ENCODE results near the gene NPAS3.

Gene NPAS3

DNA sequence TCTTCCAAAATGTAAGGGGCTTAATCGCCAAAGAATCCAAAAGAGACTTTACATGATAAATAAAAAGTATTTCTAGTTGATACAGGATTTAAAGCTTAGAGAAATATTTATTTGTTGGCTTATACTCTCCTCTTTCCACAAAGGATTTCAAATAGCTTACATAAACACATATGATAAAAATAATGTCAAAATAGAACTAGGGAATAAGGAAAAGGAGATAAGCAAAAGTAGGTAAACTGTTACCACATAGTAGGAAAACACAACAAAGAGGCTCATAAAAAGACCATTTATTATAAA, 625.2 kb downstream of the NPAS3 start:
- in situ Hi-C loops (cut with HindIII; ENCODE audit: low sequenced_read_pairs): no loop called here

DNA sequence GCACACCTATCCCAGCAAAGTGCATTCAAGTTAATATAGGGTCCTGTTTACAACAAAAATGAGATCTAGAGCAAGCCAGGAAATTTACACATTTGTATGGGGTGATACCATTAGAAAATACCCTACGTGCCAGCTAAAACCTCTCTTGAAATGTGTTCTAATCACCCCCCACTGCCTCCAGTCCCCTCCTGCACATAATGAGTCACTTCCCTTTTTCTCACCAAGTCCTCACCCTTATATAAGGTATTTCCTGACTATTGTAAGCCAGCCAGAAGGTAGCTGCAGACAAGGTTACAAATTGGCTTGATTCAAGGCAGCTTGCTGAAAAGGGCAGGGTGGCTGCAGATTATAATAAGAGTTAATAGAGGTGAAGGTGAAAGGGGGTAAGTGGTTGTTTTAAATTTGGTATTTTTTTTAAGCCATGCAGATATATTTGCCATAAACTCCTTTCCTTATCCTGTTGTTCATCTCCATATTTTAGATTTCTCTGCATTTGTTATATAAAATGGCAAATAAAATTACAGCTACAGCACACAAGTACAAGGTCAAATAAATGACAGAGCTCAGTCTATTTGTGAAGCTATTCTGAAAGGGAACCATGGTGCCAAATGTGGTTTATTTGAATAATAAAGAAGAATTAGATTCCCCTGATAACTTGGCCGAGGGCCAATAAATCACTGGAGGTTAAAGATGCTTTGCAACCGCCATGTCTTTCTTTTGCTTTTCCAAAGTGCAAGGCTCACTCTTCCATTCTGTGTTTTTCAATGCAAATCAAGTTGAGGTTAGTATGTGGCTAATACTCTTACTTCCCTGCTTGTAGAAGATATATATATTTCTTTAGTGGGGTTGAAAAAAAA, 626.3 kb downstream of the NPAS3 start:
- in situ Hi-C loops (cut with HindIII; ENCODE audit: low sequenced_read_pairs): loop anchor here (5.0 kb wide), 3 partner anchors 37 to 93 kb away; no protein-coding TSS in a partner anchor

DNA sequence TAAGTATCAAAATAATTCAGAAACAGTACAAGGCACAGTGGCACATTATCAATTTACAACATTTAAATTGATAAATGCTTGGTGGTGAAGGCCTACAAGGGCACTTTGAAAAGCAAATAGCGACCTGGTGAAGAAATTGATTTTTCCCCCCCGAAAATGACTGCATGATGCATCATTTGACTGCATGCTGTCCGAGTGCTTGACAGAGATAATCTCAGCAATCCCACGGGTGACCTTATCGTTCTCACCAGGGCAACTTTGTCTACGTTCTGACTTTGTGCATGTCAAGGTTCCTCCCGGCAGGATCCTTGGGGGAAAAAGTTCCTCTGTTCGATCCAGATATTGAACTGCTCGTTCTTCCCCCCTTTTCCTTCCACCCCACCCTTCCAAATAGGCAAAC, 627.4 kb downstream of the NPAS3 start:
- in situ Hi-C loops (cut with HindIII; ENCODE audit: low sequenced_read_pairs): loop anchor here (5.0 kb wide), 3 partner anchors 36 to 94 kb away; no protein-coding TSS in a partner anchor

DNA sequence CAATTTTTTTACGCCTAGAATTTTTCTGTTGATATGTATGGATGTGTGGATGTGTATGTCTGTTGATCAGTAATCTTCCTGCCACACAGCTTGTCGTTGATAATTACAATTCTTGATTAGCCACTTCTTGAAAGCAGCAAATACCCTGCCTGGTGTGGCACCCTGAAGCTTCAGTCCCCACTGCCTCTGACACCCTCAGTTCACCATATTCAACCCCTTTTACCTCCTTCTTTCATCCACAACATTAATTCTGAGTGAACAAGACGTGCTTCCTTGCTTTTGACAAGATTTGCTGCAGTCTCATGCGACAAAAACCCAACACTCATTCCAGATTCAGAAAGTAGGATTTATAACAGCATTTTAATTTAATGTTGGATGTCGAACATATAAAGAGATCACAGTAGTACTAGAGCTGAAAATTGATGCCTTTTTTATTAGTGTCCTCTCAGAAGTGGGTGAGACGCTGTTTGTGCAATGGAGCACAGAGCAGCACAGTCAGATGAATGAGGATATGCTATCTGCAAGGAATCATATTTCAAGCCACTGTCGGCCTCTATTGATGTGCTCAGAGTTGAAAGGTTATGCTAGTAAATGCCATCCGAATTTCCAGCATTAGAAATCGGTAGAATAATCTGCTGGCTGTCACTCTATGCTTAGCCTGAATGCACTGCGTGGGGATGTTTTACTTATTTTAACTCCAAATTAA, 628.5 kb downstream of the NPAS3 start:
- in situ Hi-C loops (cut with HindIII; ENCODE audit: low sequenced_read_pairs): loop anchor here (5.0 kb wide), 3 partner anchors 35 to 95 kb away; no protein-coding TSS in a partner anchor

DNA sequence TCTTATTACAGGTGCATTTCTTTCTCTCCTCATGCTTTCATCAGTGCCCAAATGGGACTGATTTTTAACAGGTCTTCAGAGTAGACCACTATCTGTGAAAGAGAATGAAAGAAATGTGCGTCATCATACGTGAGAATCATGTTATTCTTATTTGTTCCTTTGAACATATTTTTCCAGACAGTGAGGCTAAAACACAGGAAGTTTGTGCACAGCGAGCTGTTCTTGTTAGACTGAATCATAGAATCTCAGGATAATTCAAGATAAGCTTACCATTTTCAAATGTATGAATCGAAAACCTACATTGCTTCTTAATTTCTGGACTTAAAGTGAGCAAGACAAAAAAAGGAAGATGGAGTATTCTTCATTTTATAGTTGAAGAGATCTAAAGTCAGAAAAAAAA, 629.1 kb downstream of the NPAS3 start:
- in situ Hi-C loops (cut with HindIII; ENCODE audit: low sequenced_read_pairs): loop anchor here (5.0 kb wide), 3 partner anchors 35 to 95 kb away; no protein-coding TSS in a partner anchor

DNA sequence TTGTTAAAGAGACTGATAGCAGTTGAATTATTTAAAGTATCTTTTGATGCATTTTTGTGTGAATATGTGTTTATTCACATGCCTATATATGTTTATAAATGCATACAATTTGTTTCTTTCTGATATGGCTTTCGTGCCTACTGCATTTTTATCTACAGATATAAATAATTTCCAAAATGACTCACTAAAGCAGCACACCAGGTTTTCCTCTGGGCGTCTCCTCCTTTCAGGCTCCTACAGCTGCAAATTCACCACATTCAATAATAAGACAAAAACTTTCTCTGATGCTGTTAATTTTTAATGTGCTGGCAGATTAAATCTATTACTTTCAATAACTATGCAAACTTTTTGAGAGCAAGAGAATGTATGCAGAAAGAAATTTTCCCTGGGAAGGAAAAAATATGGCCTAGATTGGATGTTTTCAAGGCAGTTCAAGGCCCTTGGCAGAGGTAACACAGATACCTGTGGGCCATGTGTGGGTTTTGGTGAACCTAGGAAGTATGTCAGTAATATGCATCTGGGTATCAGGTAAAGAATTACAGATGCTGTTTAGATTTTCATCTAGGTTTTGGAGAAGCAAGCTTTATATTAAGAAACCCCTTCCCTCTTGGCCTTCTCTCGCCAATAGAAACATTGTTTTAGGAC, 630.4 kb downstream of the NPAS3 start:
- in situ Hi-C loops (cut with HindIII; ENCODE audit: low sequenced_read_pairs): loop anchor here (5.0 kb wide), 3 partner anchors 33 to 97 kb away; no protein-coding TSS in a partner anchor

DNA sequence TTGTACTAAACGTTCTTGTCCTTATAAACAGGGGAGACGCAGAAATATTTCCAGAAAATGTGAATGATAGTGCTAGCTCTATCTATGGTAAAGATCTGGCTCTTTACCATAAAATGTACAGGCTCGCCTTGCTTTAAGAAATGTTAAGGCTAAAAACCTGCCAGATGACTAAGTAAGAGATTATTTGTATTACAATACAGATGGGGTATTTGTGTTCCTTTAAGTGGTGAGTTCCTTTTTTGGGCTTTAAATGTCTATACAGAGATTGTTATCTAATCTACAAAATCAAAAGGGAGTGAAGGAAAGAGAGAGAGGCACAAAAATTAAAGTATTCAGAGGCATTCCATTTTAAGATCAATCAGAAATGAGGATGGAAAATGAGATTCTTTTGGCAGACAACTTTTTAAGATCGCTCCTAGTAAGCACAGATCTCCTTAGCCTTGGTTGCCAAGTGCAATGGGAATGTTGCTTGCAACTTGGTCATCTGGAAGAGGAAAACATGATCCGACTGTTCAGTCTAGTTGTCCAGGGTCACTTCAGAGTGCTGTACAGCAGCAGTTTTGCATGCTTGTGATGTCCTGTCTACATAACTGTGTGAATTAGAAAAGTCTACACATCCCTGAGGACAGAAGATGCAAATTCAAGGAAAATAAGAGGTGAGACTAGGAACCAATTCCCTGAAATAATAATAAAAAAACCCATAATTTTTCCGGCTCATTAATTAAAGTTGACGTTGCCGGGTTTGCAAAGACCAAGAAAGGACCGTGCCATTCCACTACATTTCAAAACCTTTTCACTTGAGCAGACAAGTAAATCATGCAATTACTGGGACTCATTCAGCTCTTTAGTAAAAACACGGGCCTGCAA, 631.4 kb downstream of the NPAS3 start:
- in situ Hi-C loops (cut with HindIII; ENCODE audit: low sequenced_read_pairs): loop anchor here (5.0 kb wide), 3 partner anchors 32 to 98 kb away; no protein-coding TSS in a partner anchor

DNA sequence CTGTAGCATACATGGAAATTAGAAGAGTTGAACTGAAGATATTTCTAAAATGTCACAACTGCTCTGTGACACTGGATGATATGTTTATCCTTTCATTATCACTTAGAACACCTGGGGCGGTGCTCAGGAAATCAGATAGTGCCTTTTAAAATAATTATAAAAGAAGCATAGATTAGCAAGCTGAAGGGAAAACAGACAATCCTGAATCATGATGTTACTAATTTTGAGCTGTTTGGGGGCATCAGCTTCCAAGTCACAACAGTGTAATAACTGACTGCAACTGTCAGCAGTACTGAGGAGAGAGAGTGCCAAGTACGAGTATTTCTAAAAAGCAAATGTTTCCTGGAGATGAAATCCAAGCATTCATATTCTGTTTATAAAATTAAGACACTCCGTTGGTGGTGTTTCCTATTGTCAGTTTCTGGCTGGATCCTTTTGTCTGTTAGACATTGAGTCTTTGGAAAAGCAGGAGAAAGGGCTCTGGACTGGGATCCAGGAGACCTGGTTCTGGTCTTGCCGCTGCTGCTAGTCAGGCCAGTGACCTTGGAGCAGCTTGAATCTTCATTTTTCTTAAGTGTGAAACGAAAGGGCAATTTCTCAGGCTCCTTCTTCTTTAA, 632.1 kb downstream of the NPAS3 start:
- in situ Hi-C loops (cut with HindIII; ENCODE audit: low sequenced_read_pairs): no loop called here

DNA sequence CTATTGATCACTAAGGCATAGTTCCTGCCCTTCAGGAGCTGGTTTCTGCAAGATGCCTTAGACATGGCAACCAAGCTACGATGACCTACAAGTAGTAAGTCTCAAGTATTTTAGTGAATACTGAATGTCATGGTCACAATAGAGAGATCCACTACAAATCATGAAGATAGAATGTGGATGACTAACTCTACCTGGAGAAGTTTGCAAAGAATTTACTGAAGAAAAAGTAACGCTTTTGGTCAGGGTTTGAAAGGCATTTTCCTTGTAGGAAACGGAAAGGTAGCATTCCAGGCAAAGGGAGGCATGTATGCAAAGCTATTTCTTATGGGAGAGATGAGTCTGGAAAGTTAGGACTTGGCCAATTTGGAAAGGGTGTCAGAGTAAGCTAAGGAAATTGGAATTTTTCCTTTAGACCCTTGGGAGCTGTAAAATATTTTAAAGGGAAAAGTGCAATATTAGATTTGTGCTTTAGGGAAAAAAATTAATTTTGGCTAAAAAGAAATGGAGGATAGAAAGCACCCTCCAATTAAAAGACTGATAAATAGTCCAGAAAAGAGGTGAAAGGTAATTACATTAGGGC, 634.7 kb downstream of the NPAS3 start:
- in situ Hi-C loops (cut with HindIII; ENCODE audit: low sequenced_read_pairs): no loop called here

DNA sequence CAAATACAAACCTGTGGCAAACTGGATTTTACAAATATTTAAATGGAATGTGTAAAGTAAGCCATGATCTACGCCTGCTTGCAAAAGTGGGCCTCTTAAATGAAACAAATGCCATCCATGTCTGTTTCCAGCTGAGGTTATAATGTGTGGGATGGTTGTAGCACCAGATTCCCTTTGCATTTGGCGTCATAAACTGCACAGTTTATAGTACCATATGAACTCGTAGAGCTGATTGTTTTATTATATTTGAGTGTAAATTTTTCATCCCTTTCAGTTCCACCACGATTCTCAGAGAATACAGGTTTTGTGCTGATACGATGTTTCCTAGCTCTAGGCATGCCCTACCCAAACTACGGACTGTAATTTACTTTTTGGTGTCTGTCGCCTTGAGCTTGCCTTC, 637.3 kb downstream of the NPAS3 start:
- in situ Hi-C loops (cut with HindIII; ENCODE audit: low sequenced_read_pairs): no loop called here

DNA sequence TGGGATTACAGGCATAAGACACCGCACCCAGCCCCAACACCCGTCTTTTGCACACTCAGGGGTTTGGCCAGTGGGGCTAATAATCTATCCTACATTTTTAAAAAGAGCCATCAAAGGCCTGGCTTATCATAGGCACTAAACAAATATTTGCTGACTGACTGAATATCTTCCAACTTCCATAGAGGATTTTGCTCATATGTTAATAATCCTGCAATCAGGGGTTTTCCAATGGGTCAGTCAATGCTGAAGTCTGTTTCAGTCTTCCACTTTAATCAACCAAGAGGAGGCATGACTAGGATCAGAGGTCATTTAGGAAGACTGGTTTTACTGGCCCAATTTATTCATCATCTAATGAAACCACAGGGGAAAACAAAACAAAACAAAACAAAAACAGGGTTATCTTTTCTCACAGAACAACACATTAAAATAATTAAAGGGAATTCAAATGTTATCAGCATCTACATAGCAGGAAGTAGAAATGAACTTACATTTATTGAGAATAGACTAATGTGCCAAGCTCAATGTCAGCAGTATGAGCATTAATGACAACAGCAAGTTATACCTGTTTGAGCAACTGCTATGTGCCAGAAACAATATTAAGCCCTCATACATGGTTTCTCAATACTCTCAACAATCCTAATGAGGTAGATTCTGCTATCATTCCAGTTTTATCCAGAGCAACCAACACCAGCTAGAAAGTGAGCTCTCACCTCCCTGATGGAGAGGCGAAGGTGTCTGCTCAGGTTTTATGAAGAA, 640.0 kb downstream of the NPAS3 start:
- in situ Hi-C loops (cut with HindIII; ENCODE audit: low sequenced_read_pairs): no loop called here

DNA sequence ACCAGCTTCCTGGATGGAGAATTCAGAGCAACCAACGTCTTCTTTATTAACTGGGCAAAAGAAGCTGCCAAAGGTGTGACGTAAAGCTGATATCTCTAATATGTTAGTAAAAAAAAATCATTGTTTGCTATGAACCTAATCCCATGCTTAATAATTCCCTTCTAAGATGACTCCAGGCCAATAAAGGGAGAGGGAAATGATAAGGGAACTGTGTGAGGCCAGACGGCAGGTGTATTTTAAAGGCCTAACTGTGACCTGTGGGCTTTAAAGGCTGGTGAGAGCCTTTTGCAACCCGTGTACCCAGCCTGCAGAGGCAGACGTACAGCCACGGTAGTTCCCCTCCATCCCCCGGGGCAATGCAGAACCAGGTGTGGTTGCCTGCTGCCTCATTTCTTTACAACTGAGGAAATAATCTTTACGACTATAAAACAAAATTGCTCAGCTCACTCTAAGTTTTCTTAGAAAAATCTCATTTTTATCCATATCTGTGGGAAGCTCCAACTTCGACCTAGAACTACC, 641.6 kb downstream of the NPAS3 start:
- in situ Hi-C loops (cut with HindIII; ENCODE audit: low sequenced_read_pairs): no loop called here

DNA sequence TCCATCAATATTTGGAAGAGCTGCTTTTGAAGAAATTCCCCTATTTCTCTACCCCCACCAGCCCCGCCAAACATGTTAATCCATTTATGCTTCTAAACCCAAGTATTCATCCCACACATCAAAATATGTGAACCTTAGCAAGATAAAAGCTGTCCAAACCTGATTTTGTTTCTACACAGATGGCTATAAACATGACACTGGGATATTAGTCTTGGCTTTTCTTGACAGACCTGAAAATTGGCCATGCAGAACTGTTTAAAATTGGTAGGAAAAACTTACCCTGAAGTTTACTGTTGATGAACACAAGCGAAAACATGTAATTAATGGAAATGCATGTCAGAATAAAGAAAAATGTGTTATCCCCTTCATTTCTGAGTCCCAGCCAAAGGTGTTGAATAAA, 642.2 kb downstream of the NPAS3 start:
- in situ Hi-C loops (cut with HindIII; ENCODE audit: low sequenced_read_pairs): no loop called here

DNA sequence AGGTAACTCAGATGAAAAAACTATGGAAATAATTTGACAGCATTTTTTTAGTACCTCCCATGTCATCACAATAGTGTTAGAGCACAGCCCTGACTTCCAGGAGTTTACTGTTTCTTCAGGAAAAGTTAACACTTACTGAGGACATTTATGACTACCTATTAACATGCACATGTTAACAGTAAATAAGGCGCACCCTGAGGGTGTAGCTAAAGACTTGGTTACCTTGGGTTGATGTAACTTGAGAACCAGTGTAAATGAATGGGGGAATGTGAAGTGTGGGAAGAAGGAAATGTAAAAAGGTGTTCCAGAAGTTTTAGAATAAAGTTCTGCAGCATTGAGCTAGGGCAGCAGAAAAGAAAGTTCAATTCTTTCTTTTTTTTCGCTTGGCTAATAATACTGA, 646.0 kb downstream of the NPAS3 start:
- in situ Hi-C loops (cut with HindIII; ENCODE audit: low sequenced_read_pairs): no loop called here

DNA sequence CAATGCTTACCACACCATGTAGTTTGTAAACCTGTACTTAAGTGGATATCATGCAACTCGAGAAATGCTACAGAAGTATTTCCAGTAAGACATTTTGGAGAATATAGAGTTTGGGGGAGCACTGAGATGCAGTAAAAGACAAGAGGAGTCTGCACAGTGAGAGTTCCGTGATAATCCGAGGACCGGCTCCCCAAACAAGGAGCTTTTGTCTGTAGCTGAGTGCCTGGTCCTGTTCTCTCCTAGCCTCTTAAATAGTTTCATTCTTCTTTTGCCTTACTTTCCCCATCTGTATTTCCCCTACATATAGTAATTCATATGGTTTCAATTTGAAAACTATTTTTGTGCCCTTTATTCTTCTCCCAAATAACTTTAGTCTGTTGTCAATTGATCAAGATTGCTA, 648.1 kb downstream of the NPAS3 start:
- in situ Hi-C loops (cut with HindIII; ENCODE audit: low sequenced_read_pairs): no loop called here

DNA sequence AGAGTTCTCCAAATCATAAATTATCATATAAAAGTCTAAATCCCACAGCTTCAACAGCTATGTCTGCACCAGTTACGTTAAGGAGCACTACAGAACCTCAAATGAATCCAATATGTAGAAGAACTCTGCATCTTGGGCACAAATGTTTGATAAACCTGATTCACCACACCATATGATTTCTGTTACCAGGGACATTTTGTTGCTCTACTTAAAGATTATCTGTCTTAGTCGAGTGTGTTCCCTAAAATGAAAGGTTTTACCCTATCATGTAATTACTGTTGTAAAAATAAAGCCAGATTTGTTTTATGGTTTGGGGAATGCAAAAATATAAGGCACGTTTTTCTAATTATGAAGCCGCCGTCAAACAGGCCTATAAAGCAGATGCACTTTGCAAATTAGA, 649.1 kb downstream of the NPAS3 start:
- in situ Hi-C loops (cut with HindIII; ENCODE audit: low sequenced_read_pairs): no loop called here

DNA sequence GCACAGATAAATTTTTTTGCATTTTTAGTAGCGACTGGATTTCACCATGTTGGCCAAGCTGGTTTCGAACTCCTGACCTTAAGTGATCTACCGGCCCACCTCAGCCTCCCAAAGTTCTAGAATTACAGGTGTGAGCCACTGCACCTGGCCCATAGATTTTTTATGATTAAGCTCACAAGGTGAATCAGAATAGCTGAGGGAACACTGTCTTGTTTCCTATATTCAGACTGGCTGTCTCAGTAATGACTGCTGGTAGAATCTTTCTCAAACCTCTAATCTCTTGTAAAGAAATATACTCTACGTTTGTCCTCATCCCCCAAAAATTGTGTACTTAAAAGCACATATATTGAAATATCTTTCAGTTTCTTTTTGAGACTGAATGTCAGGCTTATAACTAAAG, 650.1 kb downstream of the NPAS3 start:
- in situ Hi-C loops (cut with HindIII; ENCODE audit: low sequenced_read_pairs): no loop called here

DNA sequence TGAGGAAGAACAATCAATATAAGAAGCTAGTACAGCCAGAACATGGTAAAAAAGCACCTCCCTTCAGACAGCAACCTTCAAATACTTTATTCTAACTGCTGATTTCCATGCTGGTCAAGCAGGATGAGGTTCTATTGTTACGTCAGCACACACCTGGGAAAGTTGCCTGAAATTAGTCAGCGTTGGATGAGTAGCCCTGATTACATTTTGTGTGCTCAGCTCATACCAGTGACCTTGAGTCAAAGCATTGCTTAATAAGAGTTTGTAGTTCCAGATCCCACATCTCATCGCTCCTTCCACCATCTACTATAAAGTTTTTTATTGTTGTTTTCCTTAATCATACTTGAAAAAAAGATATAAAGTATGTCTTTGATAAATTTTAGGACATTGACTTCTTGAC, 650.7 kb downstream of the NPAS3 start:
- in situ Hi-C loops (cut with HindIII; ENCODE audit: low sequenced_read_pairs): no loop called here
